HG02588 (cell line): ENCODE measurements around the gene ARL15.
"Not testable (repeated sequence)": the region's sequence is repeated elsewhere in the genome, so short reads cannot be mapped to it uniquely, and the experiment has no call there.

ENCODE experiments used
- ATAC-seq: cut with Tn5 transposase; IDR thresholded peaks from one replicate; pipeline ENCODE4 v1.9.1; 2021; ENCODE audit warnings: mild to moderate bottlenecking, moderate library complexity; ENCODE audit not compliant: unreplicated experiment

ARL15 gene

GRCh38 chr5:53873235-53873634 is 437.1 kb downstream of the ARL15 start:
- ATAC-seq = no peak

DNA sequence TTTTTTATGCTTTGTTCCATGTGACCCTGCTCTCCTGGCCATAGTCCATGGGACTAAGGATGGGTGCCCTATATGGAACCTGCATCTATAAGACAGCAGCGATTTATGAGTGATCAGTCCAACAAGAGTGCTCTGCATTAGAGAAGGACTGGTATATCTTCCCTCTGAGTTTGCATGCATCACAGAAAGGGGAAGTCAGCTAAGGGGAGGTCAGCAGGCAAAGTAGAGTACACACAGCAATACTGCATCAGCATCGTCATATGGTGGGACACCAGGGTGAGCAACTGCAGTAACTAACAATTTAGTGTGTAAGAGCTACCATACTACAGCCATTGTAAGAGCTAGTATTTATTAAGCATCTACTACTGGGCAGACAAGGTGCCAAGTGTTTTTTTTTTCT is 438.6 kb downstream of the ARL15 start:
- no peak for ATAC-seq

DNA sequence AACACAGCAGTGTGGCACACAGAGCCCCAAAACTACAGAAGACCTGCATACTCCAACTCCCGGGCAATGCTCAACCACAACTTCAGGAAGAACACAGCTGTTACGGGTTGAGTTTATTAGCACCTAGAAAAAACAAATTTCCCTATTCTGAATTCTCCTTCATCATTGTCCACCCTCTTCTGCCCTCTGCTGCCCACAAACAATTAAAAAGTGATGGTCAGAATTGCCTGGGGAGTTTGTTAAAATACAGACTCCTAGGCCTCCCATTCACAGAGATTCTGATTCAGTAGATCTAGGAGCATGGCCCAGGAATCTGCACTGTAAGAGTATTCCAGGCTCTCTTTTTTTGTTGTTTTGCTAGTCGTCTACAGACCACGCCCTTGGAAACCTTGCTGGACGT is 439.3 kb downstream of the ARL15 start:
- no peak for ATAC-seq

GRCh38 chr5:53858700-53859456 is 451.5 kb downstream of the ARL15 start:
- no peak for ATAC-seq

- no peak for ATAC-seq
These were observed 453.9 kb downstream of the ARL15 start for GRCh38 chr5:53856506-53856905.

- ATAC-seq = not testable (repeated sequence)
These were observed 473.4 kb downstream of the ARL15 start for GRCh38 chr5:53836851-53837430.

GRCh38 chr5:53834500-53834899 is 475.9 kb downstream of the ARL15 start:
- no peak for ATAC-seq
